HG03066 (cell line): ENCODE measurements around the gene MRTFB.
"Not testable (repeated sequence)": the region's sequence is repeated elsewhere in the genome, so short reads cannot be mapped to it uniquely, and the experiment has no call there.

Experiments
- ATAC-seq: cut with Tn5 transposase; IDR thresholded peaks from one replicate; pipeline ENCODE4 v1.9.1; 2021; ENCODE audit warnings: low read depth; ENCODE audit not compliant: unreplicated experiment

The MRTFB gene

DNA sequence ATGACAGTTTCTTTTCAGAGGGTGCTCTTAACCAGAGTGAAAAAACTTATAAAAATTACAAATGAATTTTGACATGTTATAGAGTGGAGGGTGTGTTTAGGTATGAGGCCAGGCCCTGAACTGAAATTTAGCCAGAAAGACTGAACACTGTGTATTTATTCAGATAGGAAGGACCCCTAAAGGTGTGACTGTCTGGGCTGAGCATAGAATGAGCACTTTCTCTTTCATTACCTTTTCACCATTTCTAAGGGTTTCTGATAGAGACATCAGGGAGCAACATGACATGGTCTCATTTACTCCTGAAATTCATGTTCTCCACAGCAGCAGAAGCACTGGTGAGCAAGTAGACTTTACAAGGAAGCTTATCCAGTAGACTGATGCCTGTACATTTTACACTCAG lies 32.9 kb downstream of the MRTFB start:
- ATAC-seq: no peak

DNA sequence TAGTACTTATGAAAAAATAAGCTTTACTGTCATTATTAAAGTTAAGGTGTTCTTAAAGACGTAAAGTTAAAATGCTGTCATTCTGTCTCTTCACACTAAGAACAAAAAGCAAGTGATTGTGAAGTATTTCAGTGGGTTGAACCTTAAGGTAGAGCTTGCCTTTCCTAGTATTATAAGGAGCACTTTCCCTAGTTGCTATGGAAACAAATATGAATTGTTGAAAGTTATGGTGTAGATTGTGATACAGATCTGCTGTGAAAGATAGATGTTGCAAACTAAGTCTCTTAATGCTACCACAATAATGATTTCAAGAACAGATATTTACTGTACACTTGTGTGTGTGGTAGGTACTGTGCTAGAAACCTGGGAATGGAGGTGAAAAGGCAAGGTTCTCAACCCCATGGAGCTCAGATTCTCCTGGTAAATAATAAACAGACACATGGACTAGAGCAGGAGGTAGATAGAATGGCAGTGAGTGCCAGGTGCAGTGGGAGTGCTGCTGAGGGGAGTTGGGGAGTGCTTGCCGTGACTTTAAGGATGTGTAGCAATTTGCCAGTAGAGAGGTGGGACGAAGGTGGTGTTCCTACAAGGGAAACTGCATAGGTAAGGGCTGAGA lies 34.7 kb downstream of the MRTFB start:
- no peak for ATAC-seq

DNA sequence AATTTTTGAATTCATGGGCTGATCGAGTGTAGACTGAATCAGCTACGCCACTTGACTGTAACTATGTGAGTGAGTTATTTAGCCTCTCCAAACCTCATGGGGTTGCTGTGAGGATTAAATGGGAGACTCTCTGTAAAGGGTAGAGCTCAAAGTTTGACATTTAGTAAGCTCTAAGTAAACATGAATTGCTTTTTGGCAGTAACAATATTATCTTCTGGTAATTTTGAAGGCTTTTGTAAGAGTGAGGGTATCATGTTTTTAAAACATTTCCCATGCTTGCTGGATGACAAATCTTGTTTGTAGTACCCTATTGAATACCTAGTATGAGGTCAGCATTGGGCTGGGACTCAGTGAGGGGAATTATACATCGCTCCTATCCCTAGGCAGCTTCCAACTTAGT lies 35.3 kb downstream of the MRTFB start:
- no peak for ATAC-seq

DNA sequence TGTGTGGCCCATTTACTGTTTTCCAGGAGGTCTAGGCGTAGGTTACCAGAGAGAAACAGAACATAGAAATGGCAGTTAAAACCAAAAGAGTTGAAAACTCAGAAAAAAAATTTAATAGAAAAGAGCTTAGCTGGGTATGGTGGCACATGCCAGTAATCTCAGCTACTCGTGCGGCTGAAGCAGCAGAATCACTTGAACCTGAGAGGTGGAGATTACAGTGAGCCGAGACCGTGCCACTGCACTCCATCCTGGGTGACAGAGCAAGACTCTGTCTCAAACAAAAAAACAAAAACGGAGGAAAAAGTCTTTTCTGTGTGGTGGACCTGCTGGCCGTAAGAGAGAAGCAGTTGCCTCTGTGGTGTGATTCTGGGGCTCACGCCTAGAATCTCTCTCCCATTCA lies 35.8 kb downstream of the MRTFB start:
- ATAC-seq: no peak

DNA sequence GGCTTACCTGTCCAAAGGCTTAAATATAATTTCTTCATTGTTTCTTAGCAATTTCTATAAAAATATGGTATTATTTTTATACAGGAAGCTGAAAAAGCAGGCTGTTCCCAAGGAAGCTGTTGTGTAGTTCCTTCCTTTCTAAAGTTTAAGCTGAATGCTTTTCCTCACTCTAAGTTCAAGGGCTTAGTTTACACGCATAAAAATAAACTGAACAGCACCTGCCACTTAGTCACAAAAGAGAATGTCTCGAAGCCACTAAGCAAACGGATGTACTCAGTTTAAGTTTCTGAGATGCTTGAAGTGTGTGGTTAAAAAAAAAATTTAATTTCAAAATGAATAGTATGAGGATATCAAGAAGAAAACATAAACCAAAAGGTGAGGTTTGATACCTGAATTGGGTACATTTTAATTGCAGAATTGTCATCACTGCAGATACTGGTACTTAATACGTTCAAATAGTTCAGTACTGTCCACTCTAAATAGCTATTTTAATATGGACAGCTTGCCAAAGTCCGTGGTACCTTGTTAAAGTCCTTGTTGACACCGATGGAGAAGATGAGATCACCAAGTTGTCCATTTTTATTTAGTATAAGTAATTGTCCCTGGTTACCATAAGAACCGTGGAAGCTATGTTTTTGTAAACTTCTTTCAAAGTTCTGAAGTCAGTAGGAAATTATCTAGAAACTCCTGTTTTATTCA lies 38.1 kb downstream of the MRTFB start:
- ATAC-seq: no peak

DNA sequence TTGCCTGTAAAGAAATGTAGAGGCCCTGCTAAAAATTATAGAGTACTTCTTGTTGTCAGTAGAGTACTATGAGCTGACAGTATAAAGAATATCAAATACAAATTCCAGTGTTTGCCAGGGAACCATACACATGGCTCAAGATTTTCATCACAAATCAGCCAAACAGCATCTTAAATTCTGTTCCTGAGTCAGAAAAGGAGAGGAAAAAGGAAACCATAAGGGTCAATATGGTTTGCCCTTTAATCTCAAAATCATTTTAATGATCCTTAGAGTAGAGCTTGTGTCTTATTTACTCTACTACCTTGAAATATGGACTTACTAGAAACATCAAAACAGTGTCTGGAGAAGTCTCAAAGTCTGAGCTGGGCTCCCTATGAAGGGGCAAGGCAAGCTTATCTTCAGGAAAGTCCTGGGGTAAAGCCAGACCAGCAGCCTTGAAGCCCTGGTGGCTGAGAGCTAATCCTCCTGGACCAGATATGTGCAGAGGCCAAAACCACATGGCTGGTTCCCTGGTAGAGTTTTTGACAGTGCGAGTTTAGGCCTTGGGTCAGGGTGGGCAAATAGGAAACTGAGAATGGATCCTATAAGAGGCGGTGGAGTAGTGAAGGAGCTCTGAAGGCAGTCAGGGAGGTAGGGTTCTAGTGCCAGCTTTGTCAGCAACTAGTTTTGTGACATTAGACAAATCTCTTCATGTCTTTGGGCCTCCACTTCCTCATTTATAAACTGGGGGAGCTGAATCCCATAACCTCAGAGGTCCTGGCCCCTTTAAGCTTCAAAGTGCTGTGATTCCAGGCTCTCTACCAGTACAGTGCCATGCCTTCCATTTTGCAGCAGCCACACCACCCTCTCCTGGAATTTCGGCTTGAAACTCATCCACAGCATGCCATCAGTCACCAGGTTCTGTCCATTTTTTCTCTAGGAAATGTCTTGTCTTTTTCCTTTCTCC lies 38.9 kb downstream of the MRTFB start:
- ATAC-seq: no peak

DNA sequence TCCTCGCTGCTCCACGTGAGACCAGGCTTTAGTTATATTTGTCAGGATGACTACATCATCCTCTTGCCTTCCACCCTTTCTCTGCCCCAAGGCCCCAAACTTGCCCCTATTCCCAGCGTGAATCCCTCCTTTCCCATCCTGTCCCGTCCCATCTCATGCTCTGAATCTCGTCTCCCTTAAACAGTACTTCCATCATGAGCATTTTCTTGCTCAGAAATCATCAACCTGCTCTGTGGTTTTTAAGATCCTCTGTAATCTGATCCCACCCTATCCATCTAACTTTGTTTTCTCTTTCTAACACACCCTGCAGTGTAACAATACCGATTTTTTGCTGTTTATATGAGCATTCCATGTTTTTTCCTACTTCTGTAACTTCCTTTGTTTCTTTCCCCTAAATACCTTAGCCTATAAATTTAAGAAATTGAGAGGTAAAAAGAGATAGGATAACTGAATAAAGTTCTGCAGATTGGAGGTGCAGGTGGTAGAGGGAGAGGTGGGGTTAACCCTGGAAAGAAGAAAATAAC lies 39.7 kb downstream of the MRTFB start:
- ATAC-seq: no peak

DNA sequence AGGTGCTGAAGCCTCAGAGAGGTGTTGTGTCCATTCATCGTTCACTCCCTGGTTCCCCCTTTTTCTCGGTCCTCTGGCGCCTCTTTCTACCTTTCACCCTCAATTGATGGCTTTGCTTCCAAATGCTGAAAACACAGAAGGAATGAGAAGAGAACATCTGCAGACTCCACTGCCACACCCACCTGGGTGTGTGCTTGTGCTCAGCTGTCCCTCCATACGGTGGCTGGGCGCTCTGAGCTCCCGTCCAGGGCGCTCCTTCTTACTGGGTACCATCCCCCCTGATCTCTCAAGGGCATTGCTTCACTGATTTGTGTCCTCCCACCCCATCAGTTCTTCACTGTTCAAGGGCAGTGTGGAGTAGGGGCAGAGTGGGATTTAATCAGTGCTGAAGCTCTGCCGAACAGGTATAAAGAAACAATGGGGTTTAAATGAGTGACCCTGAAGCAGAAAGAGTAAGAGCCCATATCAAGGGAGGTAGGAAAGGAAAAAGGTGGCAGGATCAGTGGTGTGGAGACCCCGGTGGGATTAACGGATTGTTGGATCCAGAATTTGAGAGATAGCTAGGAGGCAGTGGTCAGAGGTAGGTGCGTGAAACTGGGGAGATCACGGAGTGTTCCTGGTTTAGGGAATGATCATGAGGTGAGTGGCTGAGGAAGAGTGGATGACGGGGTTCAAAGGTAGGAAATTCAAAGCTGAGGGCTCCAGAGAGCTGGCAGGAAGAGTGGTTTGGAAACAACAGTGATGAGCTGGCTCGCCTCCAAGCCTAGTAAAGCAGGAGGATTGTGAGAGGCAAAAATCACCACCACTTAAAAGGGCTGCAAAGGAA lies 40.8 kb downstream of the MRTFB start:
- ATAC-seq: no peak

DNA sequence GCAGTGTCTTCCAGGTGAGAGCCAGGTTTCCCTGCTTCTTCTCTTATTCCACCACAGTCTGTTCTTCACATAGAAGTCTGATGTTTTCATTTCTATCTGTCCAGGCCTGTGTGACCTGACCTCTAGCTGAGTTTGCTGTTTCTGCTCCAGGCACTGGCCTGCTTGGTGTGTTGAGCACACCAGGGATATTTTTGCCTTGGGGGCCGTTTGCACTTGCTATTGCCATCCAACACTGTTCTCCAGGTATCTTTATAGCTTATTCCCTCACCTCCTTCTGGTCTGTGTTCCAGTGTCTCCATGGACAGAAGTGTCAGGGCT lies 41.4 kb downstream of the MRTFB start:
- ATAC-seq: no peak

DNA sequence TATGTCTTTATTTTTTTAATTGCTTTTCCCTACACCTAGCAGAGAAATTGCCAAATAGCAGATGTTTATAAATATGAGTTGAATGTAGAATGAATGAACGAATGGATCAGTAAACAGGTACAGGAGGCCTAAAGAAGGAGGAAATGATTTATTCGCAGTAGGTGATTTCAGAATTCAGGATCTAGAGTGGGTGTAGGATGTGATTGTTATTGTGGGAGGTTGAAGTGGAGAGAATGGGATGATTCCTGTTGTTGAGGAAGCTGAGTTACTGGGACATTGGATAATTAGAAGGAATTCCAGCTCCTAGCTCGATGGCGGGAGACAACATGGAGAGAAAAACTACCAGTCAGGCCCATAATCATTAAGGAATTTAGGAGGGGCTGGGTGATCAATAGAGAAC lies 42.2 kb downstream of the MRTFB start:
- no peak for ATAC-seq

DNA sequence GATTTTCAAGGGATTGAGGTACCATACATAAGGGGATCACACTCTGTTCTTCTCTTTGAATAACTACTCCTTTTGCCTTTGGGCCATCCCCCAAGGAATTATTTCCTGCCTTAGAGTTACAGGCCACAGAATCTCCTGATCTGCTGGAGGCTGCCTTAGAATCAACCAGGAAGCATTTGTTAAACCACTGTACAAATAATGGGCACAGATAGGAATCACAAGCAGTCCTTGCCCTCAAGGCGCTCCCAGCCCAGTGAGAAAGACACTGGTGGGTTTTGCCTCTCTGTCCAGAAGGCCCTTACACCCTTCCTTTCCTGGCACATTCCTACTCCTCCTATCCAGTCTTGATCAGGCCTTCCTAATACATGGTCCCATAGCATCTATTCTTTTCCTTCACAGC lies 45.9 kb downstream of the MRTFB start:
- no peak for ATAC-seq

DNA sequence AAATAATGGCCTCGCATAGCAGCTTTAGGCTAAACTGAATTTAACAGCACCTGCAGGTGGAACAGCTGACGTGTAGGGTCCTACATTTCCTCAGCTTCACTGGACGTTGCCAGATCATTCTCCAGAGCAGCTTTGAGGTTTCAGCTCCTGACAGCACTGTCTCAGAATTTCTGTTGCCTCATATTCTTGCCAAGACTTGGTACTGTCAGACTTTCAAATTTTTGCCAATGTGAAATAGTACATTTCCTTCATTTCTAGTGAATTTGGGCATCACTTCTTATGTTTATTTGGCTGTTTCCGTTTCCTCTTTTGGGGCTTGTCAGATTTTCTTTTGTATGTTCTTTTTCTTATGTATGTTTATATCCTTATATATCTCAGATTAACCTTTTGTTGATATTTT lies 48.7 kb downstream of the MRTFB start:
- ATAC-seq: no peak

DNA sequence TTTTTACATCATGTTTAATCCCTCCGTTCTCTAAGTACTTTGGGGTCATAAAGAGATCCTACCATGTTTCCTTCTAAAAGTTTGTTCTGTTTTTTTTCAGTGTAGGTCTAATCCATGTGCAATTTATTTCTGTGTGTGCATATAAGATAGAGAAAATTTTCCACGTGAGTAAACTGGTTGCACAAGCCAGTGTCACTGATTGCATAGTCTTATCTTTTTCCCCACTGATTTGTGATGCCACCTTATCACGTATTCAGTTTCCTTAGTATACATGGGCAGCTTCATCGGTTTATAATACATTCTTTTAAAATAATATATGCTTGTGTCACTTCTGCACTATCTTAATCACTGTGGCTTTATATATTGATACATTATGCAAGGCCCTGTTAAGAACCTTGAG lies 49.2 kb downstream of the MRTFB start:
- ATAC-seq: no peak

DNA sequence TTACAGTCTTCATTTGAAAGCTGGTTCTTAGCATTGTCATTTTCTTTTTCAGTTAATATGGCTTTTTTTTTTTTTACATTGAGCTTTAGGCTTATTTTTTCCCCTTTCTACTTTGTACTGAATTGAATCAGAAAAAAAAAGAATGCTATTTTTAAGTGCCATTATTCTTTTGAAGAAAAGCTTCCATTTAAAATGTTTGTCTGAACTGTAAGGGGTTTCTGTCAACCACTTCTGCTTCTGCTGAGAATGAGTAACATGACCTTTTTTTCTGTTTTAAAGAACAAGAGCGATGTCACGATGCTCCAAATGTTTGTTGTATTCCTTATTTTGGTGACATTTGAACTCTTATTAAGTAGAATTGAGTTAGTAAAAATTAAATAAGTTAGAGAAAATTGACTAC lies 50.0 kb downstream of the MRTFB start:
- no peak for ATAC-seq

DNA sequence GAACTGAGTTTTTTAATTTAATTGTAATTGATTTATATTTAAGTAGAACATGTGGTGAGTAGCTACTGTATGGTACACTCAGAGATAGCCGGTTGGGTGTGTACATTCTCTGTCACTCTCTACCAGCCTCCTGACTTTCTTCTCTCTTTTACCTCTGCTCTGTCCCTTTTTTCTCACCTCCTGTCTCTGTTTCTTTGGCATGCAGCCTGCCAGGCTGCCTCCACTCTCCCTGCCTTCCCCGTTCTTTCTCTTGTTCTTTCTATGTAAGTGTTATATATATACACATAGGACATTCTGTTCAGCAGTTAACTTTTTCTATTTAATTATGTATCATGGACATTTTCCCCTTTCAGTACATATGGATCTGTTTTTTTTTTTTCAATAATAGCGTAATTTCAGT lies 50.8 kb downstream of the MRTFB start:
- ATAC-seq: no peak

DNA sequence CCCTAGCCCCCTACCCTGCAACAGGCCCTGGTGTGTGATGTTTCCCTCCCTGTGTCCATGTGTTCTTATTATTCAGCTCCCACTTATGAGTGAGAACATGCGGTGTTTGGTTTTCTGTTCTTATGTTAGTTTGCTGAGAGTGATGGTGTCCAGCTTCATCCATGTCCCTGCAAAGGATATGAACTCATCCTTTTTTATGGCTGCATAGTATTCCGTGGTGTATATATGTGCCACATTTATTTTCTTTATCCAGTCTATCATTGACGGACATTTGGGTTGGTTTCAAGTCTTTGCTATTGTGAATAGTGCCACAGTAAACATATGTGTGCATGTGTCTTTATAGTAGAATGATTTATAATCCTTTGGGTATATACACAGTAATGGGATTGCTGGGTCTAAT lies 51.3 kb downstream of the MRTFB start:
- ATAC-seq: not testable (repeated sequence)

DNA sequence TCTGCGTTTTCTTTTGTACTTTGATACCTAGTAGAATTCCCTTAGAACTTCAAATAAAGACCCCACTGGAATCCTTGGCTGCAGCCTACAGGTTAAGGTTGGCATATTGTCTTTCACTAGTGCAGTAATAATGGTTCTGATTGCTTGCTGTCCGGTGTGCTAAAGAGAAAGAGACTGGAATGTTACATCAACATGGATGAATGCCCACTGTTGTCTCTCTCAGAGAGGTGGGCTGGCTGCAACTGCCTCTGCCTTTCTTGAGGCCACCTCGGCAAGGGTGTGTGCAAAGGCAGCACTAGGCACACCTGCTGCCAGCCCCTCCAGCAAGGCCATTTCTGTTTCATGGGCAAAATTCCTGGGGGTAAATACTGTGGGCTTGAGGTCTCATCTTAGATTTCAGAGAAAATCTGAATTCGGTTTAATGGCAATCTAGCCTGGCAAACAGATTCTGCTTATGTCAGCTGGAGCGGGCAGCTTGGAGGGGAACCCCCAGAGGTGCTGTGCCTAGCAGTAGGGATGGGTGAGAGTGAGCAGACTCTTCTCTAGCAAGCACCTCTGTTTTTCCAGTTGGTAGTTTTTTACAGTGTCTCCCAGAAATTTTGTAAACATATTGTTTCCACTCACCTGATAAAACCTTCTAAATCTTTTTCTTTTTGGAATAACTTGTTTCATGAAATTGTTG lies 54.0 kb downstream of the MRTFB start:
- no peak for ATAC-seq

DNA sequence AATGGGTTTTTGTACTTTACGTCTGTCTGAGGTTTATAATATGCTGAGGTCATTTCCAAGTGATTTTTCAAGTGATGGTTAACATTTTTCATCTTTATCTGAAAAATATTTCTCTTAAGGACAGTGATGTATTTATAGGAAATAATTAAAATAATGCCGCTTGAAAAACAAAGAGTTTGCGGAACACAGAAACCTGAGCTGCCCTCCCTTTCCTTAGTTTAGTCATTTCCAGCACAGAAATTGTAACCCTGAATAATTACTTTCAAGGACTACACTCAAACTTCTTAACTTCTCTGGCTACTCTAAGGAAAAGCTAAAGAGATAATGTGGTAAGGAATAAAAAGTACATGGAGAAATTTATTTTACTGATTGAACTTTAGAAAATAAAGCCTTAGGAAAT lies 54.6 kb downstream of the MRTFB start:
- ATAC-seq: no peak

DNA sequence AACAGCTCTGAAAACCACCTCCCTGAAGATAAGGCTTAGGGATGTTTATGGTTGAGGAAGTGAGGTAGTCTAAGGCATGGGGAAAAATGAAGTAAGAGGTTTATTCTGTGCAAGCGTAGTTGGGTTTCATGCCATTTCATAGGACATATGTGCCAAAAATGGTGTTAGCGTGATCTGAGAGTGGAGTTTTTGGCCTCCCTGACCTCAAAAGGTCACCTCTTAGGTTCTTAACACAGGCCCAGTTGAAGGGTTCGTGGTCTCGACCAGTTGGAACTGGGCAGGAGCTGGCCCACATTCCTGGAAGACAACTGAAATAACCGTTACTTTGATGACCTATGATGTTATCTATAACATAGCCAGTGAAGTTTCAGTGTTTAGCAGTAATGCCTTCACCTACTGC lies 57.0 kb downstream of the MRTFB start:
- ATAC-seq: no peak

DNA sequence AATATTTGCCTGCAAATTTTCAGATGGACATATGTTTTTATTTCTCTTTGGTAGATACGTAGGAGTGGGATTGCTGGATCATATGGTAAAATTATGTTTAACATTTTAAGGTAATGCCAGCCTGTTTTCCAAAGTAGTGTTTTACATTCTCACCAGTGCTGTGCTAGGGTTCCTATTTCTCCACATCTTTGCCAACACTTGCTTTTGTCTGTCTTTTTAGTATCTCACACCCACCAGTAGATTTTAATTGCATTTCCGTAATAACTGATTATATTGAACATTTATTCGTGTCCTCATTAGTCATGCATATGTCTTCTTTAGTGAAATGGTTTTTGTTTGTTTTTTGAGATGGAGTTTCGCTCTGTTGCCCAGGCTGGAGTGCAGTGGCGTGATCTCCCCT lies 58.4 kb downstream of the MRTFB start:
- ATAC-seq: no peak
